HCT116 (cell line): ENCODE measurements around the gene LIPE. TPM values are rescaled to one million over a fixed set of nuclear protein-coding genes. Genes with fewer than 3 reads are reported as not detected.

Source experiments
- ATAC-seq: fragments of 200-7000 bp; cut with Tn5 transposase; 2 replicates; pipeline ENCODE4 v1.9.1; 2020; ENCODE audit warnings: mild to moderate bottlenecking, moderate library complexity
- BruUV-seq: library from RNA; stranded (reverse); fragments of 400-500 nt; replicated peaks from 2 replicates; lab custom pipeline; 2021; lab: Mats Ljungman, UMichigan
- CTCF ChIA-PET: fragments of 300-600 bp; sonication (Branson Sonifier 250); formaldehyde crosslinking; loops from one replicate; lab custom pipeline; 2021; ENCODE audit warnings: antibody characterized with exemption; lab: Charles Lee
- POLR2A ChIA-PET: fragments of 300-600, 350-600 bp; sonication (Branson Sonifier 250); formaldehyde crosslinking; loops from one replicate; lab custom pipeline; 2021; ENCODE audit warnings: antibody characterized with exemption; lab: Charles Lee
- RAD21 ChIA-PET, 2 experiments: fragments of 300-600 bp; sonication (Branson Sonifier 250); formaldehyde crosslinking; loops; one replicate each; lab custom pipeline; 2023; ENCODE audit warnings: low total read pairs in 2 of 2; ENCODE audit not compliant: uncharacterized antibody in 2 of 2, unreplicated experiment in 2 of 2, low non-redundant PET in 1 of 2; lab: Charles Lee
- DNase-seq: peaks from one replicate; pipeline ENCODE4 v3.0.0-alpha.2; 2010; ENCODE audit warnings: low read depth, low spot score
- H2AFZ ChIP-seq: fragments of 200-600 bp; shearing (Covaris generic), sonication (generic); 2 replicates; pipeline ENCODE4 v1.6.1; 2017; ENCODE audit warnings: low read depth, mixed run types, mixed read lengths, antibody characterized with exemption, low read length; ENCODE audit not compliant: poor library complexity, severe bottlenecking
- H3K27ac ChIP-seq: 2 replicates; pipeline ENCODE4 v1.5.1; 2012; ENCODE audit warnings: low read depth, low read length
- H3K27me3 ChIP-seq: fragments of 200-600 bp; sonication (generic); 2 replicates; pipeline ENCODE4 v1.6.1; 2016; ENCODE audit warnings: mixed run types, low read length, mixed read lengths; ENCODE audit not compliant: insufficient read depth
- H3K36me3 ChIP-seq, 2 experiments: fragments of 200-500 bp in 1 of 2; fragments of 200-600 bp in 1 of 2; sonication (Bioruptor generic) in 1 of 2; sonication (generic) in 1 of 2; 2 replicates each; pipeline versions ENCODE4 v1.5.1 to v1.6.1; 2014 to 2016; ENCODE audit warnings: low read length in 2 of 2, inconsistent platforms in 1 of 2, mixed read lengths in 1 of 2, mixed run types in 1 of 2; ENCODE audit not compliant: insufficient read depth in 2 of 2, control insufficient read depth in 1 of 2
- H3K4me1 ChIP-seq, 2 experiments: fragments of 200-600 bp in 1 of 2; sonication (generic) in 1 of 2; 2 replicates each; pipeline versions ENCODE4 v1.5.1 to v1.6.1; 2012 to 2017; ENCODE audit warnings: low read length in 2 of 2, inconsistent platforms in 1 of 2, mild to moderate bottlenecking in 1 of 2, mixed read lengths in 1 of 2, mixed run types in 1 of 2, moderate library complexity in 1 of 2; ENCODE audit not compliant: insufficient read depth in 2 of 2, control insufficient read depth in 1 of 2
- H3K4me2 ChIP-seq: fragments of 200-600 bp; sonication (generic); 2 replicates; pipeline ENCODE4 v1.6.1; 2017; ENCODE audit warnings: mixed run types, low read length, mixed read lengths
- H3K4me3 ChIP-seq, 2 experiments: fragments of 200-600 bp in 1 of 2; sonication (generic) in 1 of 2; replicated peaks in 1 of 2; 2 replicates each; pipeline ENCODE4 v1.5.1; 2011 to 2016; ENCODE audit warnings: low read length in 2 of 2, control low read depth in 1 of 2, low read depth in 1 of 2, mild to moderate bottlenecking in 1 of 2, mixed read lengths in 1 of 2, mixed run types in 1 of 2
- H3K79me2 ChIP-seq: fragments of 200-600 bp; sonication (generic); 2 replicates; pipeline ENCODE4 v1.6.1; 2017; ENCODE audit warnings: mild to moderate bottlenecking, mixed run types, low read length, moderate library complexity, mixed read lengths; ENCODE audit not compliant: insufficient read depth
- H3K9ac ChIP-seq: fragments of 200-600 bp; sonication (generic); 2 replicates; pipeline ENCODE4 v1.6.1; 2016; ENCODE audit warnings: low read length, mixed read lengths
- H3K9me2 ChIP-seq: fragments of 200-600 bp; sonication (generic), shearing (Covaris generic); 2 replicates; pipeline ENCODE4 v1.6.1; 2017; ENCODE audit warnings: mixed run types, mild to moderate bottlenecking, moderate library complexity; ENCODE audit not compliant: insufficient read depth
- H3K9me3 ChIP-seq, 2 experiments: fragments of 200-500 bp in 1 of 2; fragments of 200-600 bp in 1 of 2; sonication (Bioruptor generic) in 1 of 2; sonication (generic) in 1 of 2; 2 replicates each; pipeline ENCODE4 v1.6.1; 2014 to 2017; ENCODE audit warnings: low read length in 2 of 2, mixed read lengths in 2 of 2, inconsistent platforms in 1 of 2, low read depth in 1 of 2, mild to moderate bottlenecking in 1 of 2, mixed run types in 1 of 2, moderate library complexity in 1 of 2; ENCODE audit not compliant: control insufficient read depth in 1 of 2, insufficient read depth in 1 of 2
- H4K20me1 ChIP-seq: fragments of 200-600 bp; sonication (generic), shearing (Covaris generic); 2 replicates; pipeline ENCODE4 v1.6.1; 2017; ENCODE audit warnings: mixed run types, mild to moderate bottlenecking, moderate library complexity; ENCODE audit not compliant: insufficient read depth
- CEBPB ChIP-seq: IDR thresholded peaks from 2 replicates; pipeline ENCODE4 v1.6.1; 2012; ENCODE audit warnings: low read depth
- EZH2phosphoT487 ChIP-seq: fragments of 200-600 bp; IDR thresholded peaks from 2 replicates; pipeline ENCODE4 v1.6.1; 2018; ENCODE audit warnings: antibody characterized with exemption, borderline replicate concordance
- FOSL1 ChIP-seq: IDR thresholded peaks from 2 replicates; pipeline ENCODE4 v1.6.1; 2012; ENCODE audit warnings: low read depth
- JUND ChIP-seq: IDR thresholded peaks from 2 replicates; pipeline ENCODE4 v1.6.1; 2012
- MAX ChIP-seq: IDR thresholded peaks from 2 replicates; pipeline ENCODE4 v1.6.1; 2012
- RAD21 ChIP-seq: IDR thresholded peaks from 2 replicates; pipeline ENCODE4 v1.6.1; 2012; ENCODE audit warnings: low read depth, mild to moderate bottlenecking
- SIN3A ChIP-seq: IDR thresholded peaks from 2 replicates; pipeline ENCODE4 v1.6.1; 2012; ENCODE audit warnings: low read depth
- SRF ChIP-seq: IDR thresholded peaks from 2 replicates; pipeline ENCODE4 v1.6.1; 2012; ENCODE audit warnings: low read depth
- YY1 ChIP-seq: IDR thresholded peaks from 2 replicates; pipeline ENCODE4 v1.6.1; 2011; ENCODE audit warnings: low read length, low read depth, moderate library complexity, mild to moderate bottlenecking; ENCODE audit not compliant: insufficient replicate concordance; ENCODE audit errors: extremely low read depth
- ZBTB33 ChIP-seq: IDR thresholded peaks from 2 replicates; pipeline ENCODE4 v1.6.1; 2011; ENCODE audit warnings: mild to moderate bottlenecking, low read length, moderate library complexity; ENCODE audit not compliant: insufficient replicate concordance; ENCODE audit errors: extremely low read depth
- intact Hi-C: fragments of 100-400 bp; cut with micrococcal nuclease; formaldehyde crosslinking; loops from 2 replicates; pipeline ENCODE4 v1.10.0; 2022
- total RNA-seq: library from RNA; stranded (reverse); gene quantifications from one replicate; pipeline ENCODE4 v1.2.1, GENCODE V29; 2021; ENCODE audit not compliant: unreplicated experiment
- TF ChIP-seq, protein P1 (sequence below), 3 experiments: fragments of 200-600 bp in 1 of 3; sonication (generic) in 1 of 3; IDR thresholded peaks in 2 of 3; conservative IDR thresholded peaks in 1 of 3; 2 replicates each; pipeline ENCODE4 v1.5.1; 2012 to 2017; ENCODE audit warnings: low read depth in 2 of 3, low read length in 2 of 3, antibody characterized with exemption in 1 of 3, borderline replicate concordance in 1 of 3, control low read depth in 1 of 3, mild to moderate bottlenecking in 1 of 3, mixed read lengths in 1 of 3, mixed run types in 1 of 3, moderate library complexity in 1 of 3; ENCODE audit not compliant: insufficient read depth in 1 of 3
- TF ChIP-seq, protein P2 (sequence below): IDR thresholded peaks from 2 replicates; pipeline ENCODE4 v1.6.1; 2012
- TF ChIP-seq, protein P3 (sequence below): IDR thresholded peaks from 2 replicates; pipeline ENCODE4 v1.6.1; 2012; ENCODE audit warnings: low read depth

The LIPE gene
- total RNA-seq, 1 experiment from 2014 or later = 11.3 TPM

DNA sequence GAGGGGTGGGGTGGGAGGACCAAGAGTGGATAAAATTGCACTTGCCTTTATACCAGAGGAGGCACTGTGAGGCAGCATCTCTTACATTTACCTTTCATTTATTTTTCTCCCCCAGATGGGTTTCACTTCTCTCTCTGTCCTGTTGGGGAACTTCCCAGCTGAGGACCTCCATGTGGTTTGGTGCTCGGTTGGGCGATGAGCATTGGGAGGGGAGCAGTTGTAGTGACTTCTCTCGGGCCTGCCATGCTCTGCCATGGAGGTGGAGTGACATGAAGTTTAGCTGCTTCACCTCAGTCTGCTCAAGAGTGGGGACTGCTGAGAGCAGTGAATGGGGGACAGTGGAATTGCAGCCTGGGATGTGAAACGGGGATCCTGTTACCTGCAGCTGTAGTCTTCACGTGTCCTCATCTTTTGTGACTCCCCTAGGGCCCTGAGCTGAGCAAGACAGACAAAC lies 38.7 kb upstream of the LIPE start:
- no peak overlapping the region for H3K4me2 ChIP-seq
- no peak overlapping the region for H3K9ac ChIP-seq
- H4K20me1 ChIP-seq = no peaks in the 10 kb centered on the region
- no peaks in the 10 kb centered on the region for H3K9me2 ChIP-seq
- H3K79me2 ChIP-seq = no peaks in the 10 kb centered on the region
- CTCF ChIA-PET = interaction anchor here (1.0 to 1.6 kb wide), 2 partner anchors 25 to 64 kb away, joined by 3 to 5 read pairs; no protein-coding TSS in a partner anchor
- no peaks in the 10 kb centered on the region for H3K27me3 ChIP-seq
- no peaks in the 10 kb centered on the region for H3K36me3 ChIP-seq
- no peak for TF ChIP-seq YY1
- no peak for TF ChIP-seq JUND
- TF ChIP-seq, protein P1, sequence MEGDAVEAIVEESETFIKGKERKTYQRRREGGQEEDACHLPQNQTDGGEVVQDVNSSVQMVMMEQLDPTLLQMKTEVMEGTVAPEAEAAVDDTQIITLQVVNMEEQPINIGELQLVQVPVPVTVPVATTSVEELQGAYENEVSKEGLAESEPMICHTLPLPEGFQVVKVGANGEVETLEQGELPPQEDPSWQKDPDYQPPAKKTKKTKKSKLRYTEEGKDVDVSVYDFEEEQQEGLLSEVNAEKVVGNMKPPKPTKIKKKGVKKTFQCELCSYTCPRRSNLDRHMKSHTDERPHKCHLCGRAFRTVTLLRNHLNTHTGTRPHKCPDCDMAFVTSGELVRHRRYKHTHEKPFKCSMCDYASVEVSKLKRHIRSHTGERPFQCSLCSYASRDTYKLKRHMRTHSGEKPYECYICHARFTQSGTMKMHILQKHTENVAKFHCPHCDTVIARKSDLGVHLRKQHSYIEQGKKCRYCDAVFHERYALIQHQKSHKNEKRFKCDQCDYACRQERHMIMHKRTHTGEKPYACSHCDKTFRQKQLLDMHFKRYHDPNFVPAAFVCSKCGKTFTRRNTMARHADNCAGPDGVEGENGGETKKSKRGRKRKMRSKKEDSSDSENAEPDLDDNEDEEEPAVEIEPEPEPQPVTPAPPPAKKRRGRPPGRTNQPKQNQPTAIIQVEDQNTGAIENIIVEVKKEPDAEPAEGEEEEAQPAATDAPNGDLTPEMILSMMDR (IDR thresholded peaks at IDR 0.05 in 2 of 3, conservative IDR thresholded peaks at IDR 0.05 in 1 of 3; ENCODE audit: borderline replicate concordance in 1 of 3, insufficient read depth in 1 of 3, low read depth in 2 of 3, low read length in 2 of 3) = no peak
- no peak for TF ChIP-seq EZH2phosphoT487
- TF ChIP-seq SRF = no peak
- TF ChIP-seq, protein P2, sequence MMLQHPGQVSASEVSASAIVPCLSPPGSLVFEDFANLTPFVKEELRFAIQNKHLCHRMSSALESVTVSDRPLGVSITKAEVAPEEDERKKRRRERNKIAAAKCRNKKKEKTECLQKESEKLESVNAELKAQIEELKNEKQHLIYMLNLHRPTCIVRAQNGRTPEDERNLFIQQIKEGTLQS = no peak
- TF ChIP-seq, protein P3, sequence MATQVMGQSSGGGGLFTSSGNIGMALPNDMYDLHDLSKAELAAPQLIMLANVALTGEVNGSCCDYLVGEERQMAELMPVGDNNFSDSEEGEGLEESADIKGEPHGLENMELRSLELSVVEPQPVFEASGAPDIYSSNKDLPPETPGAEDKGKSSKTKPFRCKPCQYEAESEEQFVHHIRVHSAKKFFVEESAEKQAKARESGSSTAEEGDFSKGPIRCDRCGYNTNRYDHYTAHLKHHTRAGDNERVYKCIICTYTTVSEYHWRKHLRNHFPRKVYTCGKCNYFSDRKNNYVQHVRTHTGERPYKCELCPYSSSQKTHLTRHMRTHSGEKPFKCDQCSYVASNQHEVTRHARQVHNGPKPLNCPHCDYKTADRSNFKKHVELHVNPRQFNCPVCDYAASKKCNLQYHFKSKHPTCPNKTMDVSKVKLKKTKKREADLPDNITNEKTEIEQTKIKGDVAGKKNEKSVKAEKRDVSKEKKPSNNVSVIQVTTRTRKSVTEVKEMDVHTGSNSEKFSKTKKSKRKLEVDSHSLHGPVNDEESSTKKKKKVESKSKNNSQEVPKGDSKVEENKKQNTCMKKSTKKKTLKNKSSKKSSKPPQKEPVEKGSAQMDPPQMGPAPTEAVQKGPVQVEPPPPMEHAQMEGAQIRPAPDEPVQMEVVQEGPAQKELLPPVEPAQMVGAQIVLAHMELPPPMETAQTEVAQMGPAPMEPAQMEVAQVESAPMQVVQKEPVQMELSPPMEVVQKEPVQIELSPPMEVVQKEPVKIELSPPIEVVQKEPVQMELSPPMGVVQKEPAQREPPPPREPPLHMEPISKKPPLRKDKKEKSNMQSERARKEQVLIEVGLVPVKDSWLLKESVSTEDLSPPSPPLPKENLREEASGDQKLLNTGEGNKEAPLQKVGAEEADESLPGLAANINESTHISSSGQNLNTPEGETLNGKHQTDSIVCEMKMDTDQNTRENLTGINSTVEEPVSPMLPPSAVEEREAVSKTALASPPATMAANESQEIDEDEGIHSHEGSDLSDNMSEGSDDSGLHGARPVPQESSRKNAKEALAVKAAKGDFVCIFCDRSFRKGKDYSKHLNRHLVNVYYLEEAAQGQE = no peak
- no peak for TF ChIP-seq RAD21
- no peak for TF ChIP-seq FOSL1
- TF ChIP-seq ZBTB33 = no peak
- TF ChIP-seq CEBPB = no peak
- TF ChIP-seq SIN3A = no peak
- TF ChIP-seq MAX = no peak
- no TSS peak for BruUV-seq
- RAD21 ChIA-PET = interaction anchor here in 1 of 2 experiments (1.1 kb wide), 1 partner anchor 14 kb away, joined by 3 read pairs; no protein-coding TSS in a partner anchor
- no peak overlapping the region for H3K27ac ChIP-seq
- ATAC-seq = no peak
- POLR2A ChIA-PET = no interaction called here
- intact Hi-C loops = no loop called here
- no peak overlapping the region for H2AFZ ChIP-seq
- DNase-seq = no peak
- no peaks in the 10 kb centered on the region for H3K9me3 ChIP-seq
- H3K4me3 ChIP-seq = no peak overlapping the region
- peaks cover 23 to 42% of the 10 kb centered on the region in 2 experiments for H3K4me1 ChIP-seq
